HepG2 (cell line): ENCODE results near the gene IL1RL1. TPM values are rescaled to one million over a fixed set of nuclear protein-coding genes. Genes with fewer than 3 reads are reported as not detected.

Experiments used
- CHCHD3 ChIP-seq: sonication (generic); formaldehyde crosslinking; IDR thresholded peaks from 2 replicates; pipeline ENCODE4 v1.8.0; 2022; ENCODE audit warnings: mild to moderate bottlenecking, missing genetic modification reagents, moderate library complexity
- JDP2 ChIP-seq: sonication (generic); formaldehyde crosslinking; IDR thresholded peaks from 2 replicates; pipeline ENCODE4 v1.8.1; 2022; ENCODE audit warnings: missing genetic modification reagents, borderline replicate concordance
- ZHX2 ChIP-seq, 2 experiments: sonication (generic) in 1 of 2; formaldehyde crosslinking in 1 of 2; IDR thresholded peaks; 2 replicates each; pipeline versions ENCODE4 v1.6.1 to v1.9.0; 2014 to 2022; ENCODE audit warnings: antibody characterized with exemption in 1 of 2, borderline replicate concordance in 1 of 2, inconsistent platforms in 1 of 2, low read depth in 1 of 2, missing genetic modification reagents in 1 of 2
- polyA plus RNA-seq, 8 experiments: library from polyadenylated mRNA; depleted of rRNA in 3 of 8; stranded (reverse) in 7 of 8; unstranded in 1 of 8; fragments of >200 nt; fragmentation: Illumina TruSeq in 4 of 8; extraction: Trizol in 4 of 8; gene quantifications; 2 replicates each; pipeline versions ENCODE4 v1.2.1 to v1.2.3, GENCODE V29; 2011 to 2016; ENCODE audit warnings: low read depth in 4 of 8, missing spikeins in 1 of 8, mixed read lengths in 1 of 8; ENCODE audit not compliant: insufficient read depth in 1 of 8
- total RNA-seq, 5 experiments: library from RNA; depleted of rRNA; stranded (reverse); fragments of >200 nt; fragmentation: Illumina TruSeq; extraction: Trizol; gene quantifications; 2 replicates each; pipeline ENCODE4 v1.2.3, GENCODE V29; 2016; ENCODE audit warnings: low read depth in 1 of 5
- TF ChIP-seq, protein P1 (sequence below): sonication (generic); formaldehyde crosslinking; IDR thresholded peaks from 2 replicates; pipeline ENCODE4 v1.4.0; 2020; ENCODE audit warnings: missing genetic modification reagents, mild to moderate bottlenecking, borderline replicate concordance

IL1RL1 gene
- total and polyA plus RNA-seq, 2 of the 13 experiments (the other 11 are each of a cell fraction or from before 2014, with no cell fraction given): 0.02 to 0.03 TPM

- TF ChIP-seq ZHX2 (IDR thresholded peaks at IDR 0.05; ENCODE audit: low read depth) (no peak), ZHX2 (CRISPR knock-in tag; IDR thresholded peaks at IDR 0.05; ENCODE audit: borderline replicate concordance) (no peak), CHCHD3 (CRISPR knock-in tag) (no peak), JDP2 (CRISPR knock-in tag) (no peak)
- TF ChIP-seq, protein P1, sequence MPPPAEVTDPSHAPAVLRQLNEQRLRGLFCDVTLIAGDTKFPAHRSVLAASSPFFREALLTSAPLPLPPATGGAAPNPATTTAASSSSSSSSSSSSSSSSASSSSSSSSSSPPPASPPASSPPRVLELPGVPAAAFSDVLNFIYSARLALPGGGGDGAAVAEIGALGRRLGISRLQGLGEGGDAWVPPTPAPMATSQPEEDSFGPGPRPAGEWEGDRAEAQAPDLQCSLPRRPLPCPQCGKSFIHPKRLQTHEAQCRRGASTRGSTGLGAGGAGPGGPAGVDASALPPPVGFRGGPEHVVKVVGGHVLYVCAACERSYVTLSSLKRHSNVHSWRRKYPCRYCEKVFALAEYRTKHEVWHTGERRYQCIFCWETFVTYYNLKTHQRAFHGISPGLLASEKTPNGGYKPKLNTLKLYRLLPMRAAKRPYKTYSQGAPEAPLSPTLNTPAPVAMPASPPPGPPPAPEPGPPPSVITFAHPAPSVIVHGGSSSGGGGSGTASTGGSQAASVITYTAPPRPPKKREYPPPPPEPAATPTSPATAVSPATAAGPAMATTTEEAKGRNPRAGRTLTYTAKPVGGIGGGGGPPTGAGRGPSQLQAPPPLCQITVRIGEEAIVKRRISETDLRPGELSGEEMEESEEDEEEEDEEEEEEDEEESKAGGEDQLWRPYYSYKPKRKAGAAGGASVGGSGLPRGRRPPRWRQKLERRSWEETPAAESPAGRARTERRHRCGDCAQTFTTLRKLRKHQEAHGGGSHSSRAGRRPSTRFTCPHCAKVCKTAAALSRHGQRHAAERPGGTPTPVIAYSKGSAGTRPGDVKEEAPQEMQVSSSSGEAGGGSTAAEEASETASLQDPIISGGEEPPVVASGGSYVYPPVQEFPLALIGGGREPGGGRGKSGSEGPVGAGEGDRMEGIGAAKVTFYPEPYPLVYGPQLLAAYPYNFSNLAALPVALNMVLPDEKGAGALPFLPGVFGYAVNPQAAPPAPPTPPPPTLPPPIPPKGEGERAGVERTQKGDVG: no peak
Observed at GRCh38 chr2:102304268-102304667, 7.1 kb upstream of the IL1RL1 start (continued).
